NCI-H82 treated with DMSO at 0.1 percent for 48 hours (cell line): Measurements from ENCODE around the gene KLHL22.
"Not testable (repeated sequence)": the region's sequence is repeated elsewhere in the genome, so short reads cannot be mapped to it uniquely, and the experiment has no call there.

Experiments
- DNase-seq: peaks from one replicate; lab custom pipeline; 2025; ENCODE audit not compliant: unreplicated experiment; lab: John Stamatoyannopoulos, UW

Gene KLHL22

GRCh38 chr22:20404881-20405280 lies 90.7 kb downstream of the KLHL22 start:
- no peak for DNase-seq

DNA sequence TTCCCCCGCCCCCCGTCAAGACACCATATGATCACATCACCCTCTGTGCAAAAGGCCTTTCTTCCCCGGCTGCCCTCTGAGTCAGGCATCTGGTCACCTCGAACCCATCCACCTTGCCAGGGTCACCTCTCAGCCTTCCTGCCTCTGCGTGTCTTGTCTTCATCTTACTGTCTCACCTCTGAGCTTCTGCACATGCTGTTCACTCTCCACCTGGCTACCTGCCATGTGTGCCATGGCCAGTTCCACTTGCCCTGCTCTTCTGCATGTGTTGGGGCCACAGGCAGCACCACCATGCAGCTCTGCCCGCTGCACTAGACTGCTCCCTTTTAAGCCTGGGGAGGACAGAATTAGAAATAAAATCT lies 91.8 kb downstream of the KLHL22 start:
- no peak for DNase-seq

DNA sequence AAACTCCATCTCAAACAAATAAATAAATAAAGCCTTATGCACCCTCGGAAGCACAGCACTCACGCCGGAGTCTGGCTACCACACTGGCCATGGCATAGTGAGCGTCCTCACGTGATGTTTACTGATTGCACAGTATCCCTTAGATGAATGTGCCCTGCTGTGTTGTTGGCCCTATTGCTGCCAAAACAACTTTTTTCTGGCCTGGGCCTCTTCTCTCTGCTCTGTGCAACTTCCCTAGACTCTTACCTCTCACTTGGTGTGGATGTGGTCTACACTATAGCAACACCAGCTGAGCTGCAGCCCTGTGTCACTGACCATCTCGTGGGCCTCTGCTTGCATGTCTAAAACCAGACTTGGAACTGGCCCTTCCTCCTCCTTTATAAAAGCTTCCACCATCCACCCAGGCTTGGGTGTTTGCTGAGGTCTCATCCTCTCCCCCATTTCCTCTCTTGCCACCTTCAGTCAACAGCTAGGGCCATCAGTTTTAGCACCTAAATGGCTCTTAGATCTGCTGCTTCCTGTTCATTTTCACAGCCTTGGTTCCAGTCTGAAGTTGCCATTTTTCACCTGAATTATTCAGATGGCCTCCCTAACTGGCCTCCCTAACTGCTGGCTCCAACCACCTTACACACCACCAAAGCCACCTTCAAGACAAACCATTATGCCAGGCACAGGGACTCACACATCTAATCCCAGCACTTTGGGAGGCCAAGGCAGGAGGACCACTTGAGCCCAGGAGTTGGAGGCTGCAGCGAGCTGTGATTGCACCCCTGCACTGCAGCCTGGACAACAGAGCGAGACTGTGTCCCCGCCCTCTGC lies 92.4 kb downstream of the KLHL22 start:
- DNase-seq = no peak

DNA sequence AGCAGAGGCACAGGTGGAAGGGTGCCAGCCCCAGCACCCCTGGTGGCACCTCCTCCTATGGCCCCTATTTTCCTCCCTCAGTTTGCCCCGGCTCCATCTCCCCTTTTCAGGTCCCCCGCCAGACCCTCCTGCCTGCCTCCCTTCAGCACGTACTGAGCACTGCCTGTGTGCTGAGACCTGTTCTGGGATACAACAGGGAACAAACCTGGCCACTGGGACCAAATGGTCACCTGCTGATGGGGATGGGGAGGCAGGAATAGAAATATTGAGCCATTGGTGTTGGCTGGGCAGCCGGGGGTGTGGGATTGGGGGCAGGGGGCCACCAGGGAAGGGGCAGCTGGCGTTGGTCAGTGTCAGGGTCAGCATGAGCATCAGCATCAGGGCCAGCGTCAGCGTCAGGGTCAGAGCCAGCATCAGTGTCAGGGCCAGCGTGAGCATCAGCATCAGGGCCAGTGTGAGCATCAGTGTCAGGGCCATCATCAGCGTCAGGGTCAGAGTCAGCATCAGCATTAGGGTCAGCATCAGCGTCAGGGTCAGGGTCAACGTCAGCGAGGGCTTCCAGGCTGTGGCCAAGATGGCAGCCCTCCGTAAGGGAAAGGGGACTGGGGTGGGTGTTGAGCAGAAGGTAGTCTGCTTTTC lies 94.1 kb downstream of the KLHL22 start:
- no peak for DNase-seq

- DNase-seq = no peak
These were observed 94.8 kb downstream of the KLHL22 start for GRCh38 chr22:20400606-20401375.

DNA sequence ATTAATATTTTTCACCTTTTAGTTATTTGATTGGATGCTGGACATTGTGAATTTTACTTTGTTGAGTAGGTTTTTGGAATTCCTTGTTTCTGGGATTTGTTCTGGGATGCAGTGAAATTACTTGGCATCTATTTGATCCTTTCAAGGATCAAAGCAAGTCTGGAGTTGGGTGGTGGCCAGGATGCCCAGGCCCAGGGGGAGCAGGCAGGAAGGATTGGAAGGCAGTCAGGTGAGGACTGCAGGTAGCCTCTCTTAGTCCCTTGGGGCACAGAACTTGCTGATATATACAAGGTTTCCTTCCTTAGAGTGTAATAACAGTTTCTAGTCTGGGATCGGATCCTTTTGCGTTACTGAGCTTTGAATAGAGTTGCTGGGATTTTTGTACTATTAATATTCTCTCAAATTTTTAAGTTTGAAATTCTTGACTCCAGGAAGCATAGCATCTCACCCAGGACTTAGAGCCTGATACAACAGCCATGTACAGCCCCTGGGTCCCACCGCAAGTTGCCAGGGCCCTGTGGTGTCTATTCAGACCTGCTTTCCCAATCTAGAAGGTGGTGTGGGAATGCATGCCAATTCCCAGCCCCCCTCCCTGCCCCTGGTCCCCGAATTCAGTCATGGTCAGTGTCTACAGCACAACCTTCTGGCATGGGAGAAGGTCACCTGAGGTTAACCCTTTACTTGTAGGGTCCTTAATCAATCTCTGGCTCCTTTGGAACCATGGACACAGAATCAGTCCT lies 95.6 kb downstream of the KLHL22 start:
- DNase-seq = no peak

GRCh38 chr22:20398420-20398819 lies 97.2 kb downstream of the KLHL22 start:
- no peak for DNase-seq

GRCh38 chr22:20397498-20397897 lies 98.1 kb downstream of the KLHL22 start:
- no peak for DNase-seq

GRCh38 chr22:20396639-20397038 lies 99.0 kb downstream of the KLHL22 start:
- DNase-seq = no peak

GRCh38 chr22:20395907-20396287 lies 99.7 kb downstream of the KLHL22 start:
- no peak for DNase-seq

GRCh38 chr22:20395181-20395906 lies 100.3 kb downstream of the KLHL22 start:
- DNase-seq = no peak

DNA sequence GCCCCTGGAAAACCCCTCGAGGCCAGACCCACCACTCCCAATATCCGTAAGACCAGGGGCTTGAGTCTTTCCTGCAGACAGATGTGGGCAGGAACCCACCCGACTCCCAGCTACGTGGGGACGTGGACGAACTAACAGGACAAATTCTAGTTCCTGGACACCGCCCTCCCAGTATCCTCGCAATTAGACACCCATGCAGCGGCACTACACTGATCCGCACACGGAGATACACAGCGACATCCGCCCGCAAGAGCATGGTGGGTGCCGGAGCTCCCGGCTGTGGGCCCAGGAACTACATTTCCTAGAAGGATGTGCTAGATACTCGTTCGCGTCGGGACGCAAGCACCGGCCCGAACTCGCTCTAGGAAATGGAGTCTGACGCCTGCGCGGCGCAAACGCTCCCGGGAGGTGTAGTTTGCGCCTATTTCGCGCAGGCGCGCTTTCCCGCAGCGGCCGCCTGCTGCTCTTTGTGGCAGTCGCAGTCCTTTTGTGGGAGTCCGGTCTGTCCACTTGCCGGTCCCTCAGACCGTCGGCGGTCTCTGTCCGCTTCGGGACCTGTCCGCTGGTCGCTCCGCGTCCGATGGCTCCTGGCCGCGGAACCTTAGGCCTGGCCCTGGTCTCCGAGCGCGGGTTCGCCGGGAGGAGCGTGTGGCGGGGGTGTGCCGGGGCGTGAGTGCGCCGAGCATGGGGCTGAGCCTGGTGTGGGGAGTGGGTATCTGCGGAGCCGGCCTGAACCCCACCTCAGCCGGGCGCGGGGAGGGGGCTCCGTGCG lies 101.7 kb downstream of the KLHL22 start, which contains the start of gene ZNF74:
TSS of gene ZNF74 (plus strand) at position 447 of the 772 bp plus-strand sequence. CDS start 478 bp downstream, outside the sequence.
- DNase-seq = peak; percentile 76

- no peak for DNase-seq
These were observed 102.5 kb downstream of the KLHL22 start for GRCh38 chr22:20392983-20393704.

GRCh38 chr22:20392365-20392881 lies 103.2 kb downstream of the KLHL22 start:
- DNase-seq = not testable (repeated sequence)
